MCF 10A (cell line): ENCODE measurements around the gene SUGP1. TPM values are rescaled to one million over a fixed set of nuclear protein-coding genes. Genes with fewer than 3 reads are reported as not detected.

Experiments
- BruUV-seq: library from RNA; stranded (reverse); fragments of 400-500 nt; replicated peaks from 2 replicates; lab custom pipeline; 2021; lab: Mats Ljungman, UMichigan
- CTCF ChIA-PET: fragments of 300-600 bp; sonication (Branson Sonifier 250); formaldehyde crosslinking; extraction: SDS; loops from one replicate; lab custom pipeline; 2021; ENCODE audit warnings: antibody characterized with exemption, inconsistent platforms; lab: Yijun Ruan, JAX
- POLR2A ChIA-PET: fragments of 300-600, 350-650 bp; sonication (Branson Sonifier 250); formaldehyde crosslinking; extraction: SDS; loops from one replicate; lab custom pipeline; 2020; ENCODE audit warnings: antibody characterized with exemption, inconsistent platforms; lab: Yijun Ruan, JAX
- DNase-seq: peaks from one replicate; pipeline ENCODE4 v3.0.0-alpha.2; 2018; ENCODE audit not compliant: unreplicated experiment
- H3K27ac Mint-ChIP-seq: one replicate; pipeline ENCODE4 v1.8.0; 2022; ENCODE audit warnings: mild to moderate bottlenecking, low read depth, mixed read lengths; ENCODE audit not compliant: unreplicated experiment
- H3K27me3 Mint-ChIP-seq: one replicate; pipeline ENCODE4 v1.8.0; 2022; ENCODE audit warnings: mixed read lengths; ENCODE audit not compliant: insufficient read depth, unreplicated experiment
- H3K36me3 Mint-ChIP-seq: one replicate; pipeline ENCODE4 v1.8.0; 2022; ENCODE audit warnings: mild to moderate bottlenecking, moderate library complexity, mixed read lengths; ENCODE audit not compliant: insufficient read depth, unreplicated experiment
- H3K4me1 Mint-ChIP-seq: one replicate; pipeline ENCODE4 v1.8.0; 2022; ENCODE audit warnings: mixed read lengths; ENCODE audit not compliant: insufficient read depth, unreplicated experiment
- H3K4me3 Mint-ChIP-seq: one replicate; pipeline ENCODE4 v1.8.0; 2022; ENCODE audit warnings: mild to moderate bottlenecking, moderate library complexity, mixed read lengths; ENCODE audit not compliant: unreplicated experiment
- H3K9me3 Mint-ChIP-seq: one replicate; pipeline ENCODE4 v1.8.0; 2022; ENCODE audit warnings: mixed read lengths; ENCODE audit not compliant: unreplicated experiment
- intact Hi-C: fragments of 100-400 bp; cut with micrococcal nuclease; formaldehyde crosslinking; loops from 2 replicates; pipeline ENCODE4 v1.14.1; 2022
- total RNA-seq: library from RNA; stranded (reverse); gene quantifications from 2 replicates; pipeline ENCODE4 v1.2.3, GENCODE V29; 2022
- TF ChIP-seq, protein P1 (sequence below): fragments of 200-600 bp; IDR thresholded peaks from one replicate; pipeline ENCODE4 v1.8.0; 2022; ENCODE audit warnings: antibody characterized with exemption, mild to moderate bottlenecking; ENCODE audit not compliant: unreplicated experiment

The SUGP1 gene
- total RNA-seq, 1 experiment from 2014 or later = 51.1 TPM

DNA sequence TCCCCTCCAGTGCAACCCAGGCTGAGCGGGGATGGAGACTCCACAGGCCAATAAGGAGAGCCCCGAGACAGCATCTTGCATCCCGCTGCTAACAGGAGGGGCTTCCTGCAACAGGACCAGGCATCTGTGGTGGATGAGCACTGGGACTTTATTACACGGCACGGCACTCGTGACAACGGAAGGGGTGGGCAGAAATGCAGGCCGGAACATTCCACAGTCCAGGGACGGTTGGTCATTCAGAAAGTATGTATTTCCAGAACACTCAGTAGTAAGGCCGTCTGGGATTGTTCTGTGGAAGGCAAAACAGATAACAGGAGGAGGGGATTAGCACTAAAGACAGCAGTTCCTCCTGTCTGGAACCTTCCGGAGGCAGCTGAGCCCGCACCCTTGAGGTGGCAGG lies 43.9 kb downstream of the SUGP1 start:
- POLR2A ChIA-PET = interaction anchor here (0.5 kb wide), 1 partner anchor 28 kb away, joined by 3 read pairs; no protein-coding TSS in a partner anchor
- Mint-ChIP-seq H3K36me3 (peaks cover 42% of the 10 kb centered on the region), H3K4me1 (no peaks in the 10 kb centered on the region), H3K27me3 (peaks cover 11% of the 10 kb centered on the region), H3K27ac (no peak overlapping the region), H3K4me3 (no peak overlapping the region), H3K9me3 (no peaks in the 10 kb centered on the region)
- intact Hi-C loops = no loop called here
- no TSS peak for BruUV-seq
- DNase-seq = no peak
- TF ChIP-seq, protein P1, sequence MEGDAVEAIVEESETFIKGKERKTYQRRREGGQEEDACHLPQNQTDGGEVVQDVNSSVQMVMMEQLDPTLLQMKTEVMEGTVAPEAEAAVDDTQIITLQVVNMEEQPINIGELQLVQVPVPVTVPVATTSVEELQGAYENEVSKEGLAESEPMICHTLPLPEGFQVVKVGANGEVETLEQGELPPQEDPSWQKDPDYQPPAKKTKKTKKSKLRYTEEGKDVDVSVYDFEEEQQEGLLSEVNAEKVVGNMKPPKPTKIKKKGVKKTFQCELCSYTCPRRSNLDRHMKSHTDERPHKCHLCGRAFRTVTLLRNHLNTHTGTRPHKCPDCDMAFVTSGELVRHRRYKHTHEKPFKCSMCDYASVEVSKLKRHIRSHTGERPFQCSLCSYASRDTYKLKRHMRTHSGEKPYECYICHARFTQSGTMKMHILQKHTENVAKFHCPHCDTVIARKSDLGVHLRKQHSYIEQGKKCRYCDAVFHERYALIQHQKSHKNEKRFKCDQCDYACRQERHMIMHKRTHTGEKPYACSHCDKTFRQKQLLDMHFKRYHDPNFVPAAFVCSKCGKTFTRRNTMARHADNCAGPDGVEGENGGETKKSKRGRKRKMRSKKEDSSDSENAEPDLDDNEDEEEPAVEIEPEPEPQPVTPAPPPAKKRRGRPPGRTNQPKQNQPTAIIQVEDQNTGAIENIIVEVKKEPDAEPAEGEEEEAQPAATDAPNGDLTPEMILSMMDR = no peak
- CTCF ChIA-PET = no interaction called here

DNA sequence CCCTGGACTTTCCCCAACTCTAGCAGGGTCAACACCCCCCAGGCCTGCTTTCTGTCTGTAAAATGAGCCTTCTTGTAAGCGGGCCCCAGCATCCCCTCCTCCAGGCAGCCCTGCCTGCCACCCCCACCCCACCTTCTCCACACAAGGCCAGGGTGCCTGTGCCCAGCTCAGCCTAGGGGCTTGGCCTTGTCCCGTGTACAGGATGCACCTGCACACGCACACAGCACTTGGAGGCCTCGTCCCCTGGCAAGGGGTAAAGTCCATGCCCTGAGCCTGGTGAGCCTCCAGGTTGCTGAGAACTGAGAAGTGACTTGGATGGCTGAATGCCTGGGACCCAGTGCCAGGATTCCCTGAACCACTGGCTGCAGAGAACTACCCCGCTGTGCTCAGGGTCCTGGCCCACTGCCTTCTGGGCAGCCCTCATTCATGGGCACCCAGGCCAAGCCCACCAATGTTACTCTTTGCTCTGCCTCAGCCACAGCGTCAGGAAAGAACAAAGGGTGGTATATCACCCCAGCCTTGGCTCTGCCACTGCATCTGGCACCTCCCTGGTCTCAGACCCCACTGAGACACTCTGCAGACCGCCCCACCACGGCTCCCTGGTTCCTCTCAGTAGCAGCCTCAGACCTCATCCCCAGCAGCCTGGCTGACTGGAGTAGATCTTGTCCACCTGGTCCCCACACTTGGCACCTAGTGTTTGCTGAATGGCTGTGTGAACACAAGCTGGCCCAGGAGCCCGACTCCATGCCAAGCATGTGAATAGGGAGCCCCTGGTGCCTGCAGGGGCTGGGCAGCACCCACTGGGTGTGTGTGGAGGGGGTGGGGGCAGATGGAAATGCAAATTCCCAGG lies 45.4 kb downstream of the SUGP1 start:
- TF ChIP-seq, protein P1 = no peak
- ChIA-PET POLR2A (no interaction called here), CTCF (interaction anchor here (0.5 to 0.6 kb wide), 2 partner anchors 21 to 670 kb away, joined by 3 to 5 read pairs; no protein-coding TSS in a partner anchor)
- intact Hi-C loops = no loop called here
- Mint-ChIP-seq H3K27me3 (peaks cover 11% of the 10 kb centered on the region), H3K36me3 (peaks cover 36% of the 10 kb centered on the region), H3K4me1 (no peaks in the 10 kb centered on the region), H3K27ac (no peak overlapping the region), H3K4me3 (no peak overlapping the region), H3K9me3 (no peaks in the 10 kb centered on the region)
- no peak for DNase-seq
- BruUV-seq = no TSS peak

DNA sequence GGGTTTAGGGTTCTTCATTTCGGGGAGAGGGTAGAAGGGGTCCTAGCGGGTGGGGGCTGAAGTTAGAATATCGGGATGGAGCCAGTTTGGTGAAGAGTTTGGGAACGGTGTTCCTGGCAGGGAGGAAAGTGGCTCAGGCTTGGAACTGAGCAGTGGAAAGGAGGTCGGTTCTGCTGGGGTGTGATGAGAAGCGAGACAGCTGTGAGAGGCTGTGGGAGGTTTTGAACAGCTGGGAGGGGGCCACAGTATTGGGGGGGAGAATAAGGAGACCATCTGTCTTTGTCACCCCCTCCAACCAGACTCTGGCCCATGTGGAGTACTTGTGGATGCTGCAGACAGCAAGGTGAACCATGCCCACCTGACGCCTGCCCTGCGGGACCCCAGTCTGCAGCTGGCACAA lies 46.2 kb downstream of the SUGP1 start:
- TF ChIP-seq, protein P1 = no peak
- intact Hi-C loops = no loop called here
- no peaks in the 10 kb centered on the region for H3K9me3 Mint-ChIP-seq
- no peak overlapping the region for H3K27ac Mint-ChIP-seq
- peaks cover 36% of the 10 kb centered on the region for H3K36me3 Mint-ChIP-seq
- peaks cover 11% of the 10 kb centered on the region for H3K27me3 Mint-ChIP-seq
- ChIA-PET POLR2A (no interaction called here), CTCF (no interaction called here)
- no peaks in the 10 kb centered on the region for H3K4me1 Mint-ChIP-seq
- DNase-seq = no peak
- H3K4me3 Mint-ChIP-seq = no peak overlapping the region
- BruUV-seq = no TSS peak

DNA sequence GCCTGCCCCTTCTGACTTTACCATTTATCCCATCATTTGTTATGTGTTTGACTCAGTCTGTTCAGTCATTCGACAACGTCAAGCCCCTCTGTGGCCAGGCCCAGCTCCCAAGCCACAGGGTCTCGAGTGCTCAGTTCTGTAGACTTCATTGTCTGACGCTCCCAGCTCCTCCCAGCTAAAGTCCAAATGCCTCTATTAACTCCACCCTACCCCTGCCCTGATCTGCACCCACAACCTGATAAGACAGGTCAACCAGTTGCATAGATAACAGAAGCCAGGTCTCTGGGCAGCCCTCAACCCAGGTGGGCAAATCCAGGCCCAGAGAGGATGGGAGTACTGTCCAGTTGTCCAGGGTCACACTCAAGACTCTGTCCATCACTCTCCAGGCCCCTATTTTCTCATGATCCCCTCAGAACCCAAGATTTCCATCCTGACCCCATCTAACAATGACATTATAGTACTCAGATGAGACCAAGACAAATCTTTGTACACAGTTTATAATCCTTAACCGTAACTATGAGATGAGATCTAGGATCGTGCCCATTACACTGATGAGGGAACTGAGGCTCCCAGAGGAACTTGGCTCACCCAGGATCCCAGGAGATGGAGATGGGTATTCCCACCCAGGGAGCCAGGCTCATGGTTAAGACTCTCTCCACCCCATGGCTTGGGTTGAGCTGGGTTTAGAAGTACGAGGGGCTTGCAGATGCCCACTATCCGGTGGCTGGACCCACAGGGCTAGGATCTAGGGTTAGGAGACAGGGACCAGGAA lies 48.3 kb downstream of the SUGP1 start:
- Mint-ChIP-seq H3K27ac (no peak overlapping the region), H3K27me3 (peaks cover 11% of the 10 kb centered on the region), H3K9me3 (no peaks in the 10 kb centered on the region), H3K36me3 (peaks cover 22% of the 10 kb centered on the region), H3K4me1 (no peaks in the 10 kb centered on the region), H3K4me3 (no peak overlapping the region)
- no TSS peak for BruUV-seq
- ChIA-PET POLR2A (no interaction called here), CTCF (interaction anchor here (0.6 kb wide), 1 partner anchor 13 kb away, joined by 3 read pairs; no protein-coding TSS in a partner anchor)
- intact Hi-C loops = no loop called here
- DNase-seq = no peak
- TF ChIP-seq, protein P1 = no peak
